ENCODE data around the gene TMEM161B.
A peak's percentile ranks its signal among the peaks of the same experiment; 100 is the strongest.

The TMEM161B gene

GRCh38 chr5:88268385-88269184, at the start of gene TMEM161B:
TSS of gene TMEM161B (minus strand) at chr5:88268845. CDS start at chr5:88268723, 122 bp downstream.
- no peaks in the 10 kb centered on the region for H3K9me3 ChIP-seq (ENCODE audit: control insufficient read depth, low read length)
- peak within 1 kb of the TSS; percentile 100 for H3K4me3 ChIP-seq (ENCODE audit: low read length)
- no peaks in the 10 kb centered on the region for H3K27me3 ChIP-seq (replicated peaks; ENCODE audit: control insufficient read depth, insufficient read depth, low read length)
- peak; percentile 92 for DNase-seq (ENCODE audit: low read depth)
- H3K9ac ChIP-seq (ENCODE audit: low read length): peak within 1 kb of the TSS; percentile 97
- H3K4me1 ChIP-seq (ENCODE audit: control insufficient read depth, insufficient read depth, low read length): peaks cover 24% of the 10 kb centered on the region
- H3K36me3 ChIP-seq (ENCODE audit: control insufficient read depth, insufficient read depth, low read length, severe bottlenecking): peaks cover 12% of the 10 kb centered on the region

GRCh38 chr5:88304356-88304755, 35.7 kb upstream of the TMEM161B start:
- H3K4me3 ChIP-seq (ENCODE audit: low read length): no peak overlapping the region
- H3K4me1 ChIP-seq (ENCODE audit: control insufficient read depth, insufficient read depth, low read length): no peaks in the 10 kb centered on the region
- no peaks in the 10 kb centered on the region for H3K9me3 ChIP-seq (ENCODE audit: control insufficient read depth, low read length)
- H3K27me3 ChIP-seq (replicated peaks; ENCODE audit: control insufficient read depth, insufficient read depth, low read length): no peaks in the 10 kb centered on the region
- H3K36me3 ChIP-seq (ENCODE audit: control insufficient read depth, insufficient read depth, low read length, severe bottlenecking): no peaks in the 10 kb centered on the region
- no peak overlapping the region for H3K9ac ChIP-seq (ENCODE audit: low read length)
- no peak for DNase-seq (ENCODE audit: low read depth)

- Histone ChIP-seq H3K9ac (ENCODE audit: low read length) (no peak overlapping the region), H3K4me3 (ENCODE audit: low read length) (no peak overlapping the region), H3K36me3 (ENCODE audit: control insufficient read depth, insufficient read depth, low read length, severe bottlenecking) (peaks cover 4% of the 10 kb centered on the region), H3K4me1 (ENCODE audit: control insufficient read depth, insufficient read depth, low read length) (peaks cover 9% of the 10 kb centered on the region), H3K9me3 (ENCODE audit: control insufficient read depth, low read length) (no peaks in the 10 kb centered on the region), H3K27me3 (replicated peaks; ENCODE audit: control insufficient read depth, insufficient read depth, low read length) (no peaks in the 10 kb centered on the region)
- DNase-seq (ENCODE audit: low read depth): peak; percentile 4
These were observed 29.8 kb upstream of the TMEM161B start for GRCh38 chr5:88298425-88298824.

- Histone ChIP-seq H3K36me3 (ENCODE audit: control insufficient read depth, insufficient read depth, low read length, severe bottlenecking) (peaks cover 20% of the 10 kb centered on the region), H3K9ac (ENCODE audit: low read length) (no peak overlapping the region), H3K4me1 (ENCODE audit: control insufficient read depth, insufficient read depth, low read length) (no peaks in the 10 kb centered on the region)
These were observed 22.2 kb upstream of the TMEM161B start for GRCh38 chr5:88290801-88291200.

GRCh38 chr5:88288528-88289197, 20.0 kb upstream of the TMEM161B start:
- Histone ChIP-seq H3K9ac (ENCODE audit: low read length) (no peak overlapping the region), H3K4me1 (ENCODE audit: control insufficient read depth, insufficient read depth, low read length) (no peaks in the 10 kb centered on the region), H3K4me3 (ENCODE audit: low read length) (no peak overlapping the region), H3K9me3 (ENCODE audit: control insufficient read depth, low read length) (no peaks in the 10 kb centered on the region), H3K27me3 (replicated peaks; ENCODE audit: control insufficient read depth, insufficient read depth, low read length) (no peaks in the 10 kb centered on the region), H3K36me3 (ENCODE audit: control insufficient read depth, insufficient read depth, low read length, severe bottlenecking) (peaks cover 19% of the 10 kb centered on the region)
- no peak for DNase-seq (ENCODE audit: low read depth)

More at GRCh38 chr5:88290801-88291200, 22.2 kb upstream of the TMEM161B start:
- Histone ChIP-seq H3K27me3 (replicated peaks; ENCODE audit: control insufficient read depth, insufficient read depth, low read length) (no peaks in the 10 kb centered on the region), H3K4me3 (ENCODE audit: low read length) (no peak overlapping the region), H3K9me3 (ENCODE audit: control insufficient read depth, low read length) (no peaks in the 10 kb centered on the region)
- DNase-seq (ENCODE audit: low read depth): no peak

GRCh38 chr5:88287846-88288527, 19.3 kb upstream of the TMEM161B start:
- H3K27me3 ChIP-seq (replicated peaks; ENCODE audit: control insufficient read depth, insufficient read depth, low read length): no peaks in the 10 kb centered on the region
- H3K9me3 ChIP-seq (ENCODE audit: control insufficient read depth, low read length): no peaks in the 10 kb centered on the region
- H3K9ac ChIP-seq (ENCODE audit: low read length): no peak overlapping the region
- no peak for DNase-seq (ENCODE audit: low read depth)
- no peaks in the 10 kb centered on the region for H3K4me1 ChIP-seq (ENCODE audit: control insufficient read depth, insufficient read depth, low read length)
- H3K36me3 ChIP-seq (ENCODE audit: control insufficient read depth, insufficient read depth, low read length, severe bottlenecking): peaks cover 19% of the 10 kb centered on the region
- no peak overlapping the region for H3K4me3 ChIP-seq (ENCODE audit: low read length)

- no peaks in the 10 kb centered on the region for H3K4me1 ChIP-seq (ENCODE audit: control insufficient read depth, insufficient read depth, low read length)
- H3K4me3 ChIP-seq (ENCODE audit: low read length): no peak overlapping the region
- no peaks in the 10 kb centered on the region for H3K27me3 ChIP-seq (replicated peaks; ENCODE audit: control insufficient read depth, insufficient read depth, low read length)
- DNase-seq (ENCODE audit: low read depth): no peak
- peaks cover 17% of the 10 kb centered on the region for H3K36me3 ChIP-seq (ENCODE audit: control insufficient read depth, insufficient read depth, low read length, severe bottlenecking)
- H3K9me3 ChIP-seq (ENCODE audit: control insufficient read depth, low read length): no peaks in the 10 kb centered on the region
- H3K9ac ChIP-seq (ENCODE audit: low read length): no peak overlapping the region
These were observed 18.7 kb upstream of the TMEM161B start for GRCh38 chr5:88287302-88287701.

GRCh38 chr5:88283690-88284089, 15.0 kb upstream of the TMEM161B start:
- no peaks in the 10 kb centered on the region for H3K27me3 ChIP-seq (replicated peaks; ENCODE audit: control insufficient read depth, insufficient read depth, low read length)
- no peak overlapping the region for H3K9ac ChIP-seq (ENCODE audit: low read length)
- no peak overlapping the region for H3K4me3 ChIP-seq (ENCODE audit: low read length)
- H3K4me1 ChIP-seq (ENCODE audit: control insufficient read depth, insufficient read depth, low read length): no peaks in the 10 kb centered on the region
- no peak for DNase-seq (ENCODE audit: low read depth)
- H3K9me3 ChIP-seq (ENCODE audit: control insufficient read depth, low read length): no peaks in the 10 kb centered on the region
- H3K36me3 ChIP-seq (ENCODE audit: control insufficient read depth, insufficient read depth, low read length, severe bottlenecking): peaks cover 9% of the 10 kb centered on the region

- no peak for DNase-seq (ENCODE audit: low read depth)
- H3K4me1 ChIP-seq (ENCODE audit: control insufficient read depth, insufficient read depth, low read length): no peaks in the 10 kb centered on the region
- no peak overlapping the region for H3K9ac ChIP-seq (ENCODE audit: low read length)
- H3K27me3 ChIP-seq (replicated peaks; ENCODE audit: control insufficient read depth, insufficient read depth, low read length): no peaks in the 10 kb centered on the region
- no peaks in the 10 kb centered on the region for H3K9me3 ChIP-seq (ENCODE audit: control insufficient read depth, low read length)
- H3K4me3 ChIP-seq (ENCODE audit: low read length): no peak overlapping the region
- peaks cover 11% of the 10 kb centered on the region for H3K36me3 ChIP-seq (ENCODE audit: control insufficient read depth, insufficient read depth, low read length, severe bottlenecking)
These were observed 12.7 kb upstream of the TMEM161B start for GRCh38 chr5:88281322-88281721.

GRCh38 chr5:88279584-88279983, 10.9 kb upstream of the TMEM161B start:
- Histone ChIP-seq H3K9me3 (ENCODE audit: control insufficient read depth, low read length) (no peaks in the 10 kb centered on the region), H3K4me3 (ENCODE audit: low read length) (no peak overlapping the region), H3K36me3 (ENCODE audit: control insufficient read depth, insufficient read depth, low read length, severe bottlenecking) (peaks cover 25% of the 10 kb centered on the region), H3K4me1 (ENCODE audit: control insufficient read depth, insufficient read depth, low read length) (no peaks in the 10 kb centered on the region), H3K27me3 (replicated peaks; ENCODE audit: control insufficient read depth, insufficient read depth, low read length) (no peaks in the 10 kb centered on the region), H3K9ac (ENCODE audit: low read length) (no peak overlapping the region)
- DNase-seq (ENCODE audit: low read depth): no peak

- no peak for DNase-seq (ENCODE audit: low read depth)
- Histone ChIP-seq H3K27me3 (replicated peaks; ENCODE audit: control insufficient read depth, insufficient read depth, low read length) (no peaks in the 10 kb centered on the region), H3K9ac (ENCODE audit: low read length) (no peak overlapping the region), H3K4me1 (ENCODE audit: control insufficient read depth, insufficient read depth, low read length) (no peaks in the 10 kb centered on the region), H3K4me3 (ENCODE audit: low read length) (no peak overlapping the region), H3K9me3 (ENCODE audit: control insufficient read depth, low read length) (no peaks in the 10 kb centered on the region), H3K36me3 (ENCODE audit: control insufficient read depth, insufficient read depth, low read length, severe bottlenecking) (peaks cover 31% of the 10 kb centered on the region)
These were observed 7.7 kb upstream of the TMEM161B start for GRCh38 chr5:88276378-88276777.
